Neural cell (in vitro differentiated cells): ENCODE measurements around the gene RFX5. TPM values are rescaled to one million over a fixed set of nuclear protein-coding genes. Genes with fewer than 3 reads are reported as not detected.
"Not testable (repeated sequence)": the region's sequence is repeated elsewhere in the genome, so short reads cannot be mapped to it uniquely, and the experiment has no call there.

Experiments used
- H2AFZ ChIP-seq: fragments of 200-600, 300-800 bp; sonication (generic), shearing (Covaris generic); 2 replicates; pipeline ENCODE4 v1.6.0; 2014; ENCODE audit warnings: low read depth, mild to moderate bottlenecking, antibody characterized with exemption, low read length, moderate library complexity
- H3F3A ChIP-seq: fragments of 200-600 bp; shearing (Covaris generic); 2 replicates; pipeline ENCODE4 v1.6.1; 2016; ENCODE audit warnings: mild to moderate bottlenecking, moderate library complexity, mixed read lengths, antibody characterized with exemption, low read length; ENCODE audit not compliant: insufficient read depth, poor library complexity, severe bottlenecking
- H3K27ac ChIP-seq: fragments of 200-600, 300-800 bp; sonication (generic), shearing (Covaris generic); 2 replicates; pipeline ENCODE4 v1.5.1; 2014; ENCODE audit warnings: mild to moderate bottlenecking, low read length, moderate library complexity
- H3K27me3 ChIP-seq: fragments of 300-800, 200-600 bp; sonication (generic), shearing (Covaris generic); 2 replicates; pipeline ENCODE4 v1.6.0; 2014; ENCODE audit warnings: mild to moderate bottlenecking, low read depth, low read length, moderate library complexity; ENCODE audit not compliant: insufficient read depth
- H3K36me3 ChIP-seq: fragments of 300-800, 200-600 bp; sonication (generic), shearing (Covaris generic); 2 replicates; pipeline ENCODE4 v1.5.1; 2014; ENCODE audit warnings: mild to moderate bottlenecking, antibody characterized with exemption, low read length, moderate library complexity; ENCODE audit not compliant: insufficient read depth
- H3K4me2 ChIP-seq: fragments of 300-800, 200-600 bp; sonication (generic), shearing (Covaris generic); 2 replicates; pipeline ENCODE4 v1.6.0; 2014; ENCODE audit warnings: mild to moderate bottlenecking, low read length
- H3K4me3 ChIP-seq: fragments of 300-800, 200-600 bp; sonication (generic), shearing (Covaris generic); 2 replicates; pipeline ENCODE4 v1.5.1; 2014; ENCODE audit warnings: mild to moderate bottlenecking, low read length, moderate library complexity
- H3K79me2 ChIP-seq: fragments of 200-600 bp; shearing (Covaris generic); replicated peaks from 2 replicates; pipeline ENCODE4 v1.6.0; 2014; ENCODE audit warnings: mild to moderate bottlenecking, low read length, moderate library complexity; ENCODE audit not compliant: insufficient read depth
- H3K9ac ChIP-seq: fragments of 300-800, 200-600 bp; sonication (generic), shearing (Covaris generic); 2 replicates; pipeline ENCODE4 v1.6.1; 2016; ENCODE audit warnings: mild to moderate bottlenecking, low read length, mixed read lengths
- H3K9me2 ChIP-seq: fragments of 200-600 bp; shearing (Covaris generic); 2 replicates; pipeline ENCODE4 v1.6.1; 2016; ENCODE audit warnings: mild to moderate bottlenecking, low read length, mixed read lengths; ENCODE audit not compliant: insufficient read depth
- H3K9me3 ChIP-seq: fragments of 200-600, 300-800 bp; sonication (generic), shearing (Covaris generic); 2 replicates; pipeline ENCODE4 v1.6.1; 2016; ENCODE audit warnings: mild to moderate bottlenecking, mixed run types, low read length, moderate library complexity, mixed read lengths
- H4K20me1 ChIP-seq: fragments of 200-600 bp; shearing (Covaris generic); 2 replicates; pipeline ENCODE4 v1.6.1; 2016; ENCODE audit warnings: mild to moderate bottlenecking, mixed run types; ENCODE audit not compliant: insufficient read depth
- CTCF ChIP-seq: fragments of 450-650 bp; IDR thresholded peaks from 2 replicates; pipeline ENCODE4 v1.5.1; 2014; ENCODE audit warnings: antibody characterized with exemption, mild to moderate bottlenecking, moderate library complexity; ENCODE audit not compliant: poor library complexity, severe bottlenecking
- EP300 ChIP-seq: fragments of 450-650 bp; conservative IDR thresholded peaks from 2 replicates; pipeline ENCODE4 v1.6.1; 2014; ENCODE audit warnings: antibody characterized with exemption, mild to moderate bottlenecking, moderate library complexity; ENCODE audit not compliant: poor library complexity, severe bottlenecking
- EZH2 ChIP-seq: fragments of 200-600, 300-800 bp; shearing (Covaris generic), sonication (generic); IDR thresholded peaks from 2 replicates; pipeline ENCODE4 v1.6.1; 2014; ENCODE audit warnings: antibody characterized with exemption, low read length, borderline replicate concordance, mild to moderate bottlenecking; ENCODE audit not compliant: insufficient read depth, poor library complexity, severe bottlenecking
- MXI1 ChIP-seq: fragments of 450-650 bp; conservative IDR thresholded peaks from 2 replicates; pipeline ENCODE4 v1.6.1; 2014; ENCODE audit warnings: antibody characterized with exemption, mild to moderate bottlenecking; ENCODE audit not compliant: poor library complexity, severe bottlenecking
- POLR2AphosphoS5 ChIP-seq: IDR thresholded peaks from 2 replicates; pipeline ENCODE4 v1.6.1; 2012
- RAD21 ChIP-seq: fragments of 450-650 bp; conservative IDR thresholded peaks from 2 replicates; pipeline ENCODE4 v1.6.1; 2014; ENCODE audit warnings: antibody characterized with exemption, mild to moderate bottlenecking, moderate library complexity
- REST ChIP-seq: IDR thresholded peaks from 2 replicates; pipeline ENCODE4 v1.6.1; 2012; ENCODE audit warnings: borderline replicate concordance
- SMC3 ChIP-seq: fragments of 450-650 bp; conservative IDR thresholded peaks from 2 replicates; pipeline ENCODE4 v1.6.1; 2014; ENCODE audit warnings: antibody characterized with exemption, mild to moderate bottlenecking, moderate library complexity; ENCODE audit not compliant: poor library complexity
- TAF1 ChIP-seq: IDR thresholded peaks from 2 replicates; pipeline ENCODE4 v1.6.1; 2012; ENCODE audit warnings: low read depth
- polyA plus RNA-seq: library from polyadenylated mRNA; depleted of rRNA; stranded (reverse); fragments of >200 nt; gene quantifications from 2 replicates; pipeline ENCODE4 v1.2.3, GENCODE V29; 2014

Gene RFX5
- polyA plus RNA-seq, 1 donor from 2014 or later = 36.7 TPM

- H3F3A ChIP-seq = no peaks in the 10 kb centered on the region
- no peaks in the 10 kb centered on the region for H4K20me1 ChIP-seq
Observed at GRCh38 chr1:151393583-151393982, 46.5 kb upstream of the RFX5 start.

GRCh38 chr1:151391079-151391563 is 44.1 kb upstream of the RFX5 start:
- TF ChIP-seq SMC3 (no peak), MXI1 (no peak), CTCF (no peak), REST (no peak), EZH2 (no peak), EP300 (no peak), RAD21 (no peak), TAF1 (no peak), POLR2AphosphoS5 (no peak)
- Histone ChIP-seq H3K9me2 (no peaks in the 10 kb centered on the region), H3K9me3 (no peaks in the 10 kb centered on the region), H3K79me2 (no peaks in the 10 kb centered on the region), H3K27me3 (no peaks in the 10 kb centered on the region), H3F3A (no peaks in the 10 kb centered on the region), H3K27ac (no peak overlapping the region), H3K9ac (no peak overlapping the region), H2AFZ (no peak overlapping the region), H4K20me1 (no peaks in the 10 kb centered on the region), H3K36me3 (no peaks in the 10 kb centered on the region), H3K4me2 (no peak overlapping the region), H3K4me3 (no peak overlapping the region)

More at GRCh38 chr1:151393583-151393982, 46.5 kb upstream of the RFX5 start:
- Histone ChIP-seq H2AFZ (no peak overlapping the region), H3K9me2 (no peaks in the 10 kb centered on the region), H3K27ac (no peak overlapping the region), H3K36me3 (no peaks in the 10 kb centered on the region), H3K9me3 (no peaks in the 10 kb centered on the region), H3K9ac (no peak overlapping the region), H3K79me2 (no peaks in the 10 kb centered on the region), H3K4me3 (no peak overlapping the region), H3K27me3 (no peaks in the 10 kb centered on the region), H3K4me2 (no peak overlapping the region)
- TF ChIP-seq EZH2 (no peak), TAF1 (no peak), RAD21 (no peak), MXI1 (no peak), SMC3 (no peak)

- not testable (repeated sequence) for H3K9me2 ChIP-seq, H3K36me3 ChIP-seq, H3K9me3 ChIP-seq, H3K4me2 ChIP-seq, H3K79me2 ChIP-seq, H3F3A ChIP-seq, H2AFZ ChIP-seq, H3K27ac ChIP-seq, H3K9ac ChIP-seq, H4K20me1 ChIP-seq, H3K4me3 ChIP-seq, H3K27me3 ChIP-seq
Observed at GRCh38 chr1:151390221-151391078, 43.4 kb upstream of the RFX5 start.
